CD8-positive, alpha-beta memory T cell (primary cell): Measurements from ENCODE around the gene TMEM18. TPM values are rescaled to one million over a fixed set of nuclear protein-coding genes. Genes with fewer than 3 reads are reported as not detected.

Experiments used
- CTCF ChIA-PET: fragments of 350-600 bp; sonication (Branson Sonifier 250); formaldehyde crosslinking; loops from one replicate; lab custom pipeline; 2021; ENCODE audit warnings: antibody characterized with exemption; lab: Charles Lee
- POLR2A ChIA-PET: fragments of 350-600 bp; sonication (Branson Sonifier 250); formaldehyde crosslinking; loops from one replicate; lab custom pipeline; 2021; ENCODE audit warnings: antibody characterized with exemption; lab: Charles Lee
- DNase-seq, 5 donors: peaks; one replicate each; pipeline versions ENCODE4 v3.0.0 to v3.0.0-alpha.2; 2020 to 2022; ENCODE audit warnings: mixed read lengths in 1 of 5
- H3K27ac ChIP-seq: one replicate; pipeline ENCODE4 v1.7.0; 2013; ENCODE audit warnings: low read depth, mild to moderate bottlenecking, low read length, moderate library complexity
- H3K27me3 ChIP-seq: 2 replicates; pipeline ENCODE4 v1.7.0; 2013; ENCODE audit warnings: low read length, mild to moderate bottlenecking; ENCODE audit not compliant: insufficient read depth, poor library complexity, severe bottlenecking
- H3K36me3 ChIP-seq: 2 replicates; pipeline ENCODE4 v1.7.0; 2013; ENCODE audit warnings: mild to moderate bottlenecking, low read length, moderate library complexity; ENCODE audit not compliant: insufficient read depth
- H3K4me1 ChIP-seq: 2 replicates; pipeline ENCODE4 v1.7.0; 2013; ENCODE audit warnings: mild to moderate bottlenecking, low read length, moderate library complexity; ENCODE audit not compliant: insufficient read depth
- H3K4me3 ChIP-seq: 2 replicates; pipeline ENCODE4 v1.7.0; 2013; ENCODE audit warnings: mild to moderate bottlenecking, low read length
- H3K9me3 ChIP-seq: 2 replicates; pipeline ENCODE4 v1.7.0; 2013; ENCODE audit warnings: mild to moderate bottlenecking, low read length
- H3K27ac Mint-ChIP-seq, 8 donors: one replicate each; pipeline ENCODE4 v1.8.0; 2020 to 2021; ENCODE audit warnings: mixed read lengths in 8 of 8, mild to moderate bottlenecking in 6 of 8, inconsistent platforms in 3 of 8, moderate library complexity in 3 of 8
- H3K27me3 Mint-ChIP-seq, 2 donors: one replicate each; pipeline ENCODE4 v1.8.0; 2020 to 2021; ENCODE audit warnings: mixed read lengths in 2 of 2, mild to moderate bottlenecking in 1 of 2, moderate library complexity in 1 of 2
- H3K36me3 Mint-ChIP-seq, 3 donors: one replicate each; pipeline ENCODE4 v1.8.0; 2020 to 2021; ENCODE audit warnings: mixed read lengths in 3 of 3, inconsistent platforms in 1 of 3, mild to moderate bottlenecking in 1 of 3
- H3K4me1 Mint-ChIP-seq, 3 donors: one replicate each; pipeline ENCODE4 v1.8.0; 2020 to 2021; ENCODE audit warnings: mixed read lengths in 3 of 3, inconsistent platforms in 1 of 3, mild to moderate bottlenecking in 1 of 3
- H3K4me3 Mint-ChIP-seq, 7 donors: one replicate each; pipeline ENCODE4 v1.8.0; 2020 to 2021; ENCODE audit warnings: mixed read lengths in 7 of 7, mild to moderate bottlenecking in 6 of 7, moderate library complexity in 4 of 7, inconsistent platforms in 2 of 7
- H3K9me3 Mint-ChIP-seq, 5 donors: one replicate each; pipeline ENCODE4 v1.8.0; 2020 to 2022; ENCODE audit warnings: mixed read lengths in 5 of 5, mild to moderate bottlenecking in 3 of 5, moderate library complexity in 2 of 5, inconsistent platforms in 1 of 5
- polyA plus RNA-seq: library from polyadenylated mRNA; unstranded; fragments of 300-500 nt; fragmentation: Illumina TruSeq; gene quantifications from one replicate; pipeline ENCODE4 v1.2.3, GENCODE V29; 2021
- total RNA-seq, 2 experiments: library from RNA; stranded (reverse); gene quantifications; one replicate each; pipeline ENCODE4 v1.2.3, GENCODE V29; 2021

Gene TMEM18
- total and polyA plus RNA-seq, 3 experiments from 2014 or later, result 20.7 to 23.3 (median 22.2) TPM

DNA sequence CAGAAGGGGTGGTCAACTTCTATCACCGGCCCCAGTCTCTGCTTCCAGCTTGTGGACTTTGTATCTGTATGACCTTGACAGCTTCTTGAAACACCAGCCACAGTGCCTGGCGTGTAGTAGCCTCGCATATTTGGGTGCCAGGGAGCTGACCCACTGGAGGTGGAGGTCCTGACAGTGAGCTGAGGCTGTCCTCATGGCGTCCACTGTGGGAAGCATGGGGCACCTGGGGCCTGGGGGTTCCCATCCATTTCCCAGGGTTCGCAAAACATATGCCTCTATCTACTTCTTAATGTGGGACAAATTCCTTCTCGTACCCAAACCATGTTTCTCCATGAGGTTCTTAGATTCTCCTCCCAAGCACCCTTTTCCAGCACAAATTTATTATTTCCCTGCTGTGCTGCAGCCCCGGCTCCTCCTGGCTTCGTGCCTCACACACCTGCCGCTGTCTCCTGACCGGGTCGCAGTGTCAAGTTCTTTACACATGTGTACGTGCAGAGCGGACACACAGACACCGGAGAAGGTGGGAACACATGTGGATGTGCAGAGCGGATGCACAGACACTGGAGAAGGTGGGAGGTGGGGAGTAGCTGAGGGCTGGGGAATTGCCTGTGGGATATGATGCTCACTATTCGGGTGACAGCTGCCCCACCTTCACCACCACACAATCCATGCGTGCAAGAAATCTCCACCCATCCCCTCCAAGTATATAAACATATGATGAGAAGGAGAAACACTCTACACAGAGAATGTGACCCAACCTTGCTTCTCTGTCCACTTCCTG, 23.4 kb downstream of the TMEM18 start:
- CTCF ChIA-PET, result interaction anchor here (1.0 kb wide), 1 partner anchor 16 kb away, joined by 3 read pairs; no protein-coding TSS in a partner anchor
- no peaks in the 10 kb centered on the region for H3K36me3 Mint-ChIP-seq

GRCh38 chr2:652881-653480, 24.2 kb downstream of the TMEM18 start:
- peaks cover 14 to 33% (median 23%) of the 10 kb centered on the region in 3 donors for H3K4me1 Mint-ChIP-seq
- CTCF ChIA-PET, result interaction anchor here (1.0 kb wide), 1 partner anchor 15 kb away, joined by 3 read pairs; no protein-coding TSS in a partner anchor
- Histone ChIP-seq H3K4me1 (peaks cover 15% of the 10 kb centered on the region), H3K4me3 (no peak overlapping the region), H3K27ac (no peak overlapping the region), H3K9me3 (no peaks in the 10 kb centered on the region), H3K27me3 (no peaks in the 10 kb centered on the region), H3K36me3 (no peaks in the 10 kb centered on the region)
- no peaks in the 10 kb centered on the region for H3K36me3 Mint-ChIP-seq
- no peaks in the 10 kb centered on the region for H3K9me3 Mint-ChIP-seq
- peak overlapping the region in 2 of 8 donors; percentile 16 to 64 for H3K27ac Mint-ChIP-seq
- H3K27me3 Mint-ChIP-seq, result peaks cover 9 to 21% of the 10 kb centered on the region in 2 donors
- peak overlapping the region in 1 of 7 donors; percentile 61 for H3K4me3 Mint-ChIP-seq
- POLR2A ChIA-PET, result no interaction called here
- DNase-seq, result no peak

More for the DNA sequence above, 23.4 kb downstream of the TMEM18 start:
- no peak overlapping the region for H3K4me3 ChIP-seq
- H3K27ac ChIP-seq, result no peak overlapping the region
- no peaks in the 10 kb centered on the region for H3K9me3 Mint-ChIP-seq
- peaks cover 14 to 33% (median 23%) of the 10 kb centered on the region in 3 donors for H3K4me1 Mint-ChIP-seq
- H3K27me3 Mint-ChIP-seq, result peaks cover 9 to 24% of the 10 kb centered on the region in 2 donors
- POLR2A ChIA-PET, result no interaction called here
- H3K27me3 ChIP-seq, result no peaks in the 10 kb centered on the region
- no peaks in the 10 kb centered on the region for H3K9me3 ChIP-seq
- no peak overlapping the region for H3K4me3 Mint-ChIP-seq
- no peaks in the 10 kb centered on the region for H3K36me3 ChIP-seq
- H3K4me1 ChIP-seq, result peaks cover 15% of the 10 kb centered on the region
- DNase-seq, result peak in 1 of 5 donors; percentile 42
- peak overlapping the region in 1 of 8 donors; percentile 70 for H3K27ac Mint-ChIP-seq

DNA sequence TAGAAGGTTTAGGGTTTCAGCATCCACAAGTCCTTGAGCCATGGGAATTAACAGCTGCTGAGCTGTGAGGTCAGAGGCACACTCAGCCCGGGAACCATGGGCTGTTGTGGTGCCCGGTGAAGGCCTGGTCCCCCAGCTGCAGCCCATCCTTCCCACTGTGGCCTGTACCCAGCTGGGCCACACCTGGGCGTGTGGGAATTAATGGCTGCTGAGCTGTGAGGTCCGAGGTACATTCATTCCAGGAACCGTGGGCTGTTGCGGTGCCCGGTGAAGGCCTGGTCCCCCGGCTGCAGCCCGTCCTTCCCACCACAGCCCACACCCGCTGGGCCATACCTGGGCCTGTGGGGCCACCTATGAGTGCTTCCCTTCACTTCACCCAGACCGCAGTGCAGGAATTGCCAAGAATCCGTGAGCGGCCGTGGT, 25.2 kb downstream of the TMEM18 start:
- Mint-ChIP-seq H3K36me3 (no peaks in the 10 kb centered on the region), H3K9me3 (no peaks in the 10 kb centered on the region), H3K27ac (no peak overlapping the region), H3K4me1 (peaks cover 14 to 26% (median 14%) of the 10 kb centered on the region in 3 donors), H3K27me3 (peaks cover 3 to 20% of the 10 kb centered on the region in 2 donors), H3K4me3 (no peak overlapping the region)
- ChIA-PET CTCF (no interaction called here), POLR2A (no interaction called here)
- H3K27me3 ChIP-seq, result no peaks in the 10 kb centered on the region
- no peak overlapping the region for H3K27ac ChIP-seq
- no peaks in the 10 kb centered on the region for H3K9me3 ChIP-seq
- no peaks in the 10 kb centered on the region for H3K36me3 ChIP-seq
- peak in 1 of 5 donors; percentile 42 for DNase-seq
- H3K4me3 ChIP-seq, result no peak overlapping the region
- H3K4me1 ChIP-seq, result peaks cover 15% of the 10 kb centered on the region

DNA sequence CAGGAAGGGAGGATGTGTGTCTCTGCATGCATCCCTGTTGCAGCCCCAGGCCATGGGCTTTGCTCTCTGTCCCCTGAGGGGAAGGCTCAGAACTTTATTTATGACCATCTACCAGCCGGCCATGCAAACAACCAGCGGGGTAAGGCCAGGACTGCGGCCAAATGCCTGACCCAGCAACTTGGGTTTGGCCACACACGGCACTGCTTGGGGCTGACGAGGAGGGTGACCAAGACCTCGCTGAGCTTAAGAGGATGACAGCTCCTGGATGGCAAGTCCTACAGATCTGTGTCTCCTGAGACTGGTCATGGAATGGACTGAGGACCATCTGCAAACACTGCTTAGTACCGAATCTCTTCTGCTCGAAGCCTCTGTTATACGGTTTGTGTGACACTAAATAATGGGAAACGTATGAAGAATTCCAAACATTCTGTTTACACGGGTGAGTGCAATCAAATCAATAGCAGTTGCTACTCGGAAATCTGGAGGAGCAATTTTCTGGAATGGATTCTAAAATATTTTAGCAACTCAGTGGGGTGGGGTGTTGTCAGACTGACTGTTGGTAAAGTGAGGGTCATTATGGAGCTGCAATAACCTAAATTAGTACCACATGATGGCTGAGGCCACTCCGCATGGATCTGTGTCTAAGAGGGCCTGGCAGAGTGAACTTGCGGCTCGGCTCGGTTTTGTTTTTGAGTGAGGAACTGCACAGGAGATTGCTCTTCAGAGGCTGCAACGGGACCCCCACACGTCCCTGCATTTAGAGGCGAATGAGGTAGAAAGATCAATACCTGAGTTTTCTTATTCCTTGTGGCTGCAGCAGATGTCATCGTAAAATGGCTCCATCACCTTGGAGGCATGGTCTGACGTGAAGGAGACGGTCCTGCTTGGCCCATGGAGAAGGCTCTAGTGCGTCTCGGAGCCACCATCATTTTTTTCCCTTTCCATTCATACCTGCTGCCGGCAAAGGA, 26.6 kb downstream of the TMEM18 start:
- Mint-ChIP-seq H3K27ac (no peak overlapping the region), H3K9me3 (no peaks in the 10 kb centered on the region), H3K36me3 (no peaks in the 10 kb centered on the region), H3K27me3 (peaks cover 4 to 28% of the 10 kb centered on the region in 2 donors), H3K4me1 (peaks cover 3 to 13% (median 5%) of the 10 kb centered on the region in 3 donors), H3K4me3 (no peak overlapping the region)
- peaks cover 4% of the 10 kb centered on the region for H3K4me1 ChIP-seq
- H3K9me3 ChIP-seq, result no peaks in the 10 kb centered on the region
- H3K27me3 ChIP-seq, result no peaks in the 10 kb centered on the region
- peak in 1 of 5 donors; percentile 30 for DNase-seq
- H3K27ac ChIP-seq, result no peak overlapping the region
- no peak overlapping the region for H3K4me3 ChIP-seq
- ChIA-PET POLR2A (no interaction called here), CTCF (interaction anchor here (3.0 kb wide), 1 partner anchor 13 kb away, joined by 12 read pairs; no protein-coding TSS in a partner anchor)
- no peaks in the 10 kb centered on the region for H3K36me3 ChIP-seq

GRCh38 chr2:649426-650342, 27.5 kb downstream of the TMEM18 start:
- ChIA-PET POLR2A (interaction anchor here (0.5 kb wide), 1 partner anchor 17 kb away, joined by 7 read pairs; no protein-coding TSS in a partner anchor), CTCF (interaction anchor here (3.0 kb wide), 1 partner anchor 12 kb away, joined by 12 read pairs; no protein-coding TSS in a partner anchor)
- Mint-ChIP-seq H3K9me3 (no peaks in the 10 kb centered on the region), H3K4me3 (no peak overlapping the region), H3K27ac (no peak overlapping the region), H3K27me3 (peaks cover 6 to 31% of the 10 kb centered on the region in 2 donors), H3K4me1 (peaks cover 0 to 6% (median 3%) of the 10 kb centered on the region in 3 donors), H3K36me3 (no peaks in the 10 kb centered on the region)
- H3K27ac ChIP-seq, result no peak overlapping the region
- H3K9me3 ChIP-seq, result no peaks in the 10 kb centered on the region
- no peaks in the 10 kb centered on the region for H3K36me3 ChIP-seq
- DNase-seq, result peak in 1 of 5 donors; percentile 38
- no peaks in the 10 kb centered on the region for H3K4me1 ChIP-seq
- H3K27me3 ChIP-seq, result no peaks in the 10 kb centered on the region
- H3K4me3 ChIP-seq, result no peak overlapping the region

DNA sequence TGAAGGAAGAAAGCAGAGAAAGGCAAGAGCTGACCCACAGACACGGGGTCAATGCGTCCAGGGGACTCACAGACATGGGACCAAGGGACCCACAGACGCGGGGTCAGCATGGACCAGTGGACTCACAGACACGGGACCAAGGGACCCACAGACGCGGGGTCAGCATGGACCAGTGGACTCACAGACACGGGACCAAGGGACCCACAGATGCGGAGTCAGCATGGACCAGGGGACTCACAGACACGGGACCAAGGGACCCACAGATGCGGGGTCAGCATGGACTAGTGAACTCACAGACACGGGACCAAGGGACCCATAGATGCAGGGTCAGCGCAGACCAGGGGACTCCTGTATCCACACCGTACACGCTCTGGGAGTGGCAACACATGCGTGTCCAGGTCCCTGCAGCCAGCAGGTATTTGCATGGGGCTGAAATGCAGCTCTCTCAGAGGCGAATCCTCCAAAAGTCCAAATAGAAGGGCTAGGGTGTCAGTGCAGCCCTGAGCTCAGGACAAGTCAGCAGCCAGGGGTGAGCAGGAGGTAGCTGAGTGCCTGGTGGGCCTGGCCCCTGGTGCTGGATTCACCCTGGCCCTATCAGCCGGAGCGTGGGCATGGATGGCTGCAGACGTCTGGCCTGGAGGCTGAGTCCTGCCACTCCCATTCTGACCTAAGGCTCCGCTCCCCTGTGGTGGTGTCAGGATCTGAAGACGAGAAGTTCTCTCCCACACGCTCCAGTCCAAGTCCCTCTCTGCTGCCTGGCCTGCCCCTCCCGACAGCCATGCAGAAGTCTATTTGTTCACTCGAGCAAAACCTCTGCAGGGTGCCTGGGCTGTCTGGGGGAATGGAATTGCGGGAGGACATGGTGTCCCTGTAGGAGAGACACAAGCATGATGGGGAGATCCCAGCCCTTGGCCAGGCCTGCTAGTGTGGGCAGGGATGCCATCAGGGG, 28.5 kb downstream of the TMEM18 start:
- Mint-ChIP-seq H3K36me3 (no peaks in the 10 kb centered on the region), H3K27ac (peak overlapping the region in 1 of 8 donors; percentile 51), H3K27me3 (peaks cover 10 to 39% of the 10 kb centered on the region in 2 donors), H3K4me1 (peaks cover 0 to 6% (median 3%) of the 10 kb centered on the region in 3 donors), H3K4me3 (no peak overlapping the region), H3K9me3 (no peaks in the 10 kb centered on the region)
- no peaks in the 10 kb centered on the region for H3K27me3 ChIP-seq
- H3K9me3 ChIP-seq, result no peaks in the 10 kb centered on the region
- no peak overlapping the region for H3K27ac ChIP-seq
- DNase-seq, result peak in 1 of 5 donors; percentile 40
- ChIA-PET CTCF (interaction anchor here (3.0 kb wide), 1 partner anchor 11 kb away, joined by 12 read pairs; no protein-coding TSS in a partner anchor), POLR2A (no interaction called here)
- no peak overlapping the region for H3K4me3 ChIP-seq
- no peaks in the 10 kb centered on the region for H3K4me1 ChIP-seq
- no peaks in the 10 kb centered on the region for H3K36me3 ChIP-seq
